ENCODE measurements around the gene SLC26A1.
"Not testable (repeated sequence)": the region's sequence is repeated elsewhere in the genome, so short reads cannot be mapped to it uniquely, and the experiment has no call there.

The SLC26A1 gene

DNA sequence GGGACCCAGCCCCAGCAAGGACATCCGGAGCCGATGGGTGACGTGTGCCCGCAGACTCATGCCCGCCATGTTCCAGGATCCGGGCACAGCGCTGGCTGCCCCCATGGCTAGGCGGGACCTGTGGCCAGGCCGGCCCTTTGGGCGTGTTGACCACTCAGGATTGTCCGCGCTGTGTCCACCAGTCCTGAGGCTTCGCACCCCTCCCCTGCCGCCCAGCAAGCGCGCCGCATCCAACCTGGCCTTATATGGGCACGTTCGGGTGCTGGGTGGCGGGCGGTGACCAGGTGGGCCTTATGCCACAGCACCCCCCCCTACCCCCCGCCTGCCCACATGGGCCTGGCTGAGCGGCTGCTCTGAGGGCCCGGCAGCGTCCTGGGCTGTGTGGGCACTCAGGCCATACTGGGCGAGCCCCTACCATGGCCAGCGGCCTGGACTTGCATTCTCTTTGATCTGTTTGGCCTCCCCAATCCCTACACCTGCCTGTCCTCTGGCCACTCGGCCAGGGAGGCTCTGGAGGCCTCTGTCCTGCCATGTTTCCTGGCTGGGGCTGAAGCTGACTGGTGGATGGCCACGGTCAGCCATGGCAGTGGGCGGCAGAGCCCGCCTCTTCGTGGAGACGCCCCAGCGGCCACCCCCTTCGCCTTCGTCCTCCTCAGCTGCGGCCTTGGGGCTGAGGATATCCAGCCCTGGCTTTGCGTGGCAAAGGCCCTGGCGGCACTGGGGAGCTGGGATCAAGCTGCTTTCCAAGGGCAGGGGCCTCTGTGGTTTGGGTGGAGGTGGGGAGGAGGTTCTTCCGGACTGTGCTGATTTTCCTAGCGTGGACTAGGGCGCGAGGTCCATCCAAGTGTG, 20.2 kb upstream of the SLC26A1 start:
- DNase-seq = no peak

DNA sequence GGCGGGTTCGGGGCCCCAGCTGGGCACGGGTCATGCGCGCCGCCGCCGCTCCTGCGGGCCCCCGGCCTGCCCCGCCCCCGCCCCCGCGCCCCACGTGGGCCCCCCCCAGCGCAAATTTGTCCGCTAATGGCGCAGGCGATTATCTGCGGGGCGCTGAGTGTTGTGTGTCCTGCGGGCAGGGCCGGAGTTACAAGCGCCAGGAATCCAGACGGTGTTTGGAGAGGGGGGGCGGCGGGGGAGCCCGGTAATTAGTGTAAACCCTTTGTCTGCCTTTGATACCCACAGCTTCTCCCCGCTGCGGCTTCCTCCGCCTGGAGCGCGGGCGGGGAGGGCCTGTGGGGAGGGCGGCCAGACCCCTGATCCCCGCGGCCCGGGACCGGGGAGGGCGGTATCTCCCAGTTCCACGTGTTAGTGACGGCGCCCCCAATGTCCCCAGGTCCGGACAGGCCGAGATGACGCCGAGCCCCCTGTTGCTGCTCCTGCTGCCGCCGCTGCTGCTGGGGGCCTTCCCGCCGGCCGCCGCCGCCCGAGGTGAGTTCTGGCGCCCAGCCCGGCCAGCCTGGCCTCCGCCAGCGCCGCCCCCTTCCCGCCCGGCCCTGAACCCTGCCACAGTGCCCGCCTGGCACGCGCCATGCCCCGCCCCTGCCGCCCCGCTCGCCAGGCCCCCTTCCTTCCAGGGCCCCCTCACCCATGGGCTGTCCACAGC, 19.0 kb upstream of the SLC26A1 start:
- peak; percentile 50 for DNase-seq

DNA sequence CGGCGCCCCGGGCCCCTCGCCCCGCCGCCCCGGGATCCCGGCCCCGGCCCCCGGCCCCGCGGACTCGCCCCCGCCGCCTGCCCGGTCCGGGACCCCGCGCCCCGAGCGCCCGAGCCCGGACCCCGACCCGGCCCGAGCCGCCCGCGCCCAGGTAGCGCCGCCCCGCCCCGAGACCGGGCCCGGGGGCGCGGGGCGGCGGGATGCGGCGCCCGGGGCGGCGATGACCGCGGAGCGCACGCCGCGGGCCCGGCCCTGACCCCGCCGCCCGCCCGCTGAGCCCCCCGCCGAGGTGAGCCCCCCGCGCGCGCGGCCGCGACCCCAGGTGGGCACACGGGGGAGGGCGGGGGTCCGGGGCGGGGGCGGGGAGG, 18.4 kb upstream of the SLC26A1 start:
- DNase-seq = no peak

DNA sequence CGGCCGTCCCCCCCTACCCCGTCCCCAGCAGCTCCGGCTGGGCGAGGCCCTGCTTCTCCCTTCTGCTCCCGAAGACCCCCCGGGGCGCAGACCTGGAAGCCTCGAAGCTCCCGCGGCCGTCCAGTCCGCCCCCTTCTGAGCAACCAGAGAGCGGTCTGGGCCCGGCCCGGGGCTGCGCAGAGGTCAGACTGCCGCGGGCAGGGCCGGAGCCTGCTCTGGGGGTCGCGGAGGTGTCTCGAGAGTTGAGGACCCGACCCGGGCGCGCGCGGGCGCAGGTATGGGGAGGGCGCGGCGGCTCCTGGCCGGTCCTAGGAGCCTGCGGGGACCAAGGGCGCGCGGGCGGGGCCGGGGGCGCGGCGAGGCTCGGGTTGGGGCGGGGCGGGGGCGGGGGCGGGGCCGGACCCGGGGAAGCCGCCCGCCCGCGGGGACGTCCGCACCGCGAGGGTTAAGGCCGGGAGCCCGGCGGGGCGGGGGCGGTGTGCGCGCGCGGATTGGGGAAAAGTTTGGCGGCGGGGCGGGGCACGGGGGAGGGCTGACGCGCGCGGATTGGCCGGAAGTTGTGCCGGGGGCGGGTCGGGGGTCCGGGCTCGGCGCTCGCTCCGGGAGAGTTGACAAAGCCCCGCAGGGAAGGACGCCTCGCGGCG, 17.9 kb upstream of the SLC26A1 start, which contains the start of gene FGFRL1:
FGFRL1 (plus strand) TSS at position 605 of the 644 bp plus-strand sequence. CDS start 860 bp downstream, outside the sequence.
- peak; percentile 72 for DNase-seq

DNA sequence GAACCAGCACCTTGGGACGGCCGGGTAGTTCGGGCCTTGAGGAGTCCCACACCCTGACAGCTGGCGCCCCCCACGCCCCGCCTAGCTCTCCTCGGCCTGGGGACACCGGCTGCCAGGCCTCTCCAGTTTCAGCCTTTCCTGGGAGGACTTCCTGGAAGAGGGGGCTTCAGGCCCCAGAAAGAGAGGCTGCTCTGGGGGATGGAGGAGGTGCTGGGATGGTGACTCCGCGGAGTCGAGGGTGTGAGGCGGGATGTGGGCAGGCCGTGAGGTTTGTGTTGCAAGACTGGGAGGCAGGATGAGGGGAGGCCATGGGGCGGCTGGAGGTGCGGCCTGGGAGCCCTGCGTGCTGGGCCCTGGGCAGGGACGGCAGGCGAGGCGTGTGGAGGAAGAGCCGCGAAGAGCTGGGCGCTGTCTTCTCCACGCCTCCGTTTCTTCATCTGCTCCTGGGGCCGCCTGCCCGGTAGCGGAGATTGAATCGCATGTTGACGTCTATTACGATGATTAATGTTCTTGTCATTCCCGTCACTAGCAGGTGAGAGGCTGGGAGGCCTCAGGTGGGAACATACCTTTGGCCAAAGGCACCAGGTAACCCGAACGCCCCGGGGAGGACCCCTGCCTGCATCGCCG, 17.3 kb upstream of the SLC26A1 start:
- peak; percentile 90 for DNase-seq

DNA sequence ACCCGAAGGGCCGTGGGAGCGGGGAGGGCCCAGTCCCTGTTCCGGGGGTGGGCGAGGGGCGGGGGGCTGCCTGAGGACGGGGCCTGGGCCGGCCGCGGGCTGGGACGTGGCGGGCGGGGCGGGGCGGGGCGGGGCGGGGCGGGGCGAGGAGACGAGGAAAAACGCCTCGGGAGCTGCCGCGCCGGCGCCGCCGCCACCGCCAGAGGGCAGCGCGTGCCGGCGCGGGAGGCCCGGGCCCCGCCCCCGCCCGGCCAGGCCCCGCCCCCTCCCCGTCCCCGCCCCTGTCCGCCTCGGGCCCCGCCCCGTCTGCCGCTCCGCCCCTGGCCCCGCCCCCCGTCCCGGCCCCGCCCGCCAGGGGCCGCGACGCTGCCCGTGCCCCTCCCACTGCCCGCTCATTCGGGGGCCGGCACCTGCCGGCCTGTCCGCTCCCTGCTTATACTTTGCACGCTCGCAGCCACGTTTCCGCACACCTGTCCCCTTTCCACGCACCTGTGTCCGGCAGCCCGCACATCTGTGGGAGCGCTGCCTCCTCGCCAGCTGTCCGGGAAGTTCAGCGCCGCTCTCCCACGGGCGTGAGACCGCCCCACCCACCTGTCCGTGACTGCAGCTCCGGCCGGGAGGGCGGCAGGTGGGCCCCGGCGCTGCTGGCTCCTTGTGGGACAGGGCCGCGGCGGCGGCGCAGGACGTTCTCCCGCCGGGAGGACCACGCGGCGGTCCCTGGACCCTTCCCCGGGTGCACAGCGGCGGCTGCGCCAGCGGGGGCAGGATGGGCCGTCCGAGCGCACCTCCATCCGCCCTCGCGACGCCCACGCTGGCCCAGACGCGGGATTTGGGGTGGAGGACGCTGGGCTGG, 16.6 kb upstream of the SLC26A1 start:
- DNase-seq = peak; percentile 26

DNA sequence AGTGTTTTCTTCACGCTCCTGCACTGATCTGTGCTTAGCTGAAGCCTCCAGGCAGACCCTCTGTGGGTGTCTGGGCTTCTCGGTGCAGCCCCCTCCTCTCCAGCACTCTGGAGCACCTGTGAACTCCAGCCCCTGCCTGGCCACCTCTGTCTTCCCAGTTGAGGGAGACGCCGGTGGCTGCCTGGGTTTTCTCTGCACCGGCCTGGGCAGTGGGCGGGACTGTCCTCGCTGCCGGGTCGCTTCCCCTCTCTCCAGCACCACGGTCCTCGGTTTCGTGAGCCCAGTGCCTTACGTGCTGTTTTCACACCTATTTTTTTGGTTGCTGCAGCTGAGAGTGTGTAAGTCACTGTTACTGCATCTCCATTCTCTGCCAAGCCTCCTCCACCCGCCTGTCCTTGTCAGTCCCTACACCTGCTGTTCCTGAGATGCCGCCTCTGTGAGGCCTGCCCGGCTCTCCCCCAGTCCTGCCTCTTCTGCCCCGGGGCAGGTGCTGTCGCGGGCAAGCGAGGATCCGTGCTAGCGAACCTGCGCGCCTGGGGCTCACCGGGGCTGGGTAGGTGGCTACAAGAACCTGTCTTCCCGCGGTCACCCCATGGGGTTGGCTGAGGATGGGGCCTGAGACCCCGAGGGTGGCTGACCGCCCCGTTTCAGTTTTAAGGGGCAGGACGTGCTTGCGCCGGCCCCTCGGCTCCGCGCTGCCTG, 15.8 kb upstream of the SLC26A1 start:
- peak; percentile 13 for DNase-seq

DNA sequence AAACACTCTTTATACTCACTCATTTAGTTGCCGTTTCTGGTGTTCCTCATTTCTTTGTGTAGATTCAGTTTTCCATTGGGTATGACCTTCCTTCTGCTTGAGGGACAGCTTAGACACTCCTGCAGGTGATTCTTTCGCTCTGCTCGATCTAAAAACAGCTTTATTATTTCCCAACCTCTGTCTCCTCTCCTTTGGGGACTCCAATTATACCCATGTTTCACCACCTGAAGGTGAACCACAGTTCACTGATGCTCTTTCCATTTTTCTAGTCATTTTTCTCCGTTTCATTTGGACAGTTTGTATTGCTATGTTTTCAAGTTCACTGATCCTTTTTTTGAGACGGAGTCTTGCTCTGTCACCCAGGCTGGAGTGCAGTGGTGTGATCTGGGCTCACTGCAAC, 13.7 kb upstream of the SLC26A1 start:
- no peak for DNase-seq

DNA sequence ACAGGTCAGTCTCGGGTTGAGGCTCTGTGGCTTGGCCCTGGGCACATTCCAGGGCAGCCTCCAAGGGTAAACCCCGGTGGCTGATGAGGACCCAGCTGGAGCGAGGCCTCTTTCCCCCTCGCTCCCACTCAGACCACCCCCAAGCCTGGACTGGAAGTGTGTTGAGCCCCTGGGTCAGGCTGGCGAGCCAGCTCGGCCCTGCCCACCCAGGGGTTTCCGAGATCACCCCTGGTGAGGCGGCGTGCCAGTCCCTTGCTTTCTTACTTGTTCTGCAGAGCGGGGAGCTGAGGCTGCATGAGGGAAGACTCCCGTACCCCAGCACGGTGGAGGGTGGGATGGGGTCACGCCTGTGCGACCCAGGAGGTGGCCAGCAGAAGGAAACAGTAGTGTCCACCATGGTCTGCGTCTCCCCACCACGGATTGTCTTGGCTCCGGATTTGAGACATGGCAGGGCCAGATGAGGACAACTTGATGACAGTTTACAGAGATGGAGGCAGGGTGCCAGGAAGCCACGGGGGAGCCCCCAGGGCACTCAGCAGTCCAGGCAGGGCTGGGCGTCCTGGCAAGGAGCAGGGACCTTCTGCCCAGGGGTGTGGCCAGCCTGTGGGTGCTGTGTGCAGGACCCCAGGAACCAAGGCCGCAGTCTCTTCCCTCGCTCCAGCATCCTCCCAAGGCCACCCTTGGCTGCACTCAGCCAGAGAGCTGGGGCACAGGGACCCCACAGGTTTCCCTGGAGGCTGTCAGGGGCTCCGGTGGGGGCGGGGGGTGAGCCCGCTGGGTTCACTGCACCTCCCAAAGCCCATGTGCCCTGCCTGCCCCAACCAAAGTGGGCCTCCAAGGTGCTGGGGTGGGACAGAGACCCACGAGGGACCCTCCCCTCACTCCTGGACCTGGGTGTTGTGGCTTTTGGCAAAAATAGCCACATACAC, 11.6 kb upstream of the SLC26A1 start:
- DNase-seq = no peak

DNA sequence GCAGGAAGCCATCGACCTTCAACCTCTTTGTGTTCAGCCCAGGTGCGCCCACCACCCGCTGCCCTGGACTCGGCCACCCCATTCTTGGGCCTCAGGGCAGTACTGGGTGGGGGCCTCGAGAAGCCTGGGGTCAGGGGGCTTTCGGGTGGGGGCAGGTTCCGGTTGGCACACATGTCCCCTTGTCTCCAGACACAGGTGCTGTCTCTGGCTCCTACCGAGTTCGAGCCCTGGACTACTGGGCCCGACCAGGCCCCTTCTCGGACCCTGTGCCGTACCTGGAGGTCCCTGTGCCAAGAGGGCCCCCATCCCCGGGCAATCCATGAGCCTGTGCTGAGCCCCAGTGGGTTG, 10.8 kb upstream of the SLC26A1 start:
- no peak for DNase-seq

DNA sequence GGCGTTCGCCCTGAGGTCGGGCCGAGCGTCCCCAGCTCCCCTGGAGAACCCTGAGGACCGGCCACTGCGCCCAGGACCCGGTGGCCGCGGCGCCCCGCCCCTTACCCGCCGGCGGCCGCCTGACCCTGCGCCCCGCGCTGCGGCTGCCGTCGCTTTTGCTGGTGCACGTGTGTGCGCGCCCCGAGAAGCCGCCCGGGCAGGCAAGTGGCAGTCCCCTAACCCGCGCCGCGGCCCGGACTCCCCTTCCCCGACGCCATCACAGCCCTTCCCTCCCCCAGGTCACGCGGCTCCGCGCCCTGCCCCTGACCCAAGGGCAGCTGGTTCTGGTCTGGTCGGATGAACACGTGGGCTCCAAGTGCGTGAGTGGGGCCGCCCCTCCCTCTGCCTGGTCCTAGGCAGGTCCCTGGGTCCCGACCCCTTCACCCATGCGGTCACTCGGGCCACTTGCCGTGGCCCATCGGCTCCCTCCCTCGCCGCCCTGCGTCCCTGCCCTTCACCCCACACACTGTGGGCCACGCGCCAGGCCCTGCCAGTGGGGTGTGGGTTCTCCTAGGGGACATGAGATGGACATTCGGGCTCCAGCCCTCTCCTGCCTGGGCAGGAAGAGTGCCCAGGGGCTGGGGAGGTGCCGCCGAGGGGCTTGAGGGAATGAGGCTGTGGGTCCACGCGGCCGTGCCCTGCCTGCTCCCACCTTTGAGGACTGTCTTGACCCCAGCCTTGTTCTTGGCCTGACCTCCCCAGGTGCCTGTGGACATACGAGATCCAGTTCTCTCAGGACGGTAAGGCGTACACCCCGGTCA, 10.3 kb upstream of the SLC26A1 start:
- DNase-seq = no peak

DNA sequence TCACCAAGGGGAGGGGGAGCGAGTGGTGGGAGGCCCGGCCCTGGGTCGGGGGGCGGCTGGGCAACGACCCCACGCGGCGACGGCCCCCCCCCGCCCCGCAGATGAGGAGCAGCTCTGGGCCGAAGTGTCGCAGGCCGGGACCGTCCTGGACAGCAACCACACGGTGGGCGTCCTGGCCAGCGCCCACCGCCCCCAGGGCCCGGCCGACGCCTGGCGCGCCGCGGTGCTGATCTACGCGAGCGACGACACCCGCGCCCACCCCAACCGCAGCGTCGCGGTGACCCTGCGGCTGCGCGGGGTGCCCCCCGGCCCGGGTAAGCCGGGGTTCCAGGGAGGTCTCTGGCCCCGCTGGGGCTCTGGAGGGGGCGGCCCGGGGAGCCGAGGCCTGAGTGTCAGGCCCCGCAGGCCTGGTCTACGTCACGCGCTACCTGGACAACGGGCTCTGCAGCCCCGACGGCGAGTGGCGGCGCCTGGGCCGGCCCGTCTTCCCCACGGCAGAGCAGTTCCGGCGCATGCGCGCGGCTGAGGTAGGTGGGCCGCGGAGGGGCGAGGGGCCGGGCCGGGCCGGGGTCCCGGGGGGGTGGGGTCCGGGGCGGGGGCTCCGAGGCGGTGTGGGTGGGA, 9.5 kb upstream of the SLC26A1 start:
- DNase-seq = no peak

DNA sequence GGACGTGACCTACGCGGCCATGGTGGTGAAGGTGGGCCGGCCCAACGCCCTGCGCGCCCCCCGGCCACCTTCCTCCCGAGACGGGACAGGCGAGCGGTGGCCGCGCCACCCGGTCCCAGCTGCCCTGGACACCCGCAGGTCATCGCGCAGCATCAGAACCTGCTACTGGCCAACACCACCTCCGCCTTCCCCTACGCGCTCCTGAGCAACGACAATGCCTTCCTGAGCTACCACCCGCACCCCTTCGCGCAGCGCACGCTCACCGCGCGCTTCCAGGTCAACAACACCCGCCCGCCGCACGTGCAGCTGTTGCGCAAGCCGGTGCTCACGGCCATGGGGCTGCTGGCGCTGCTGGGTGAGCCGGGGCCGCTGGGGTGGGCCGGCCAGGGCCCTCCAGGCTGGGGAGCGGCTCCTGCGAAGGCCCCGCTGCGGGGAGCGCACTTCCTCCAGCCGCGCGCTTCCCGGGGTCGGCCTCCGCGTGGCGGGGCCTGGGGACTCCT, 9.0 kb upstream of the SLC26A1 start:
- DNase-seq = no peak

DNA sequence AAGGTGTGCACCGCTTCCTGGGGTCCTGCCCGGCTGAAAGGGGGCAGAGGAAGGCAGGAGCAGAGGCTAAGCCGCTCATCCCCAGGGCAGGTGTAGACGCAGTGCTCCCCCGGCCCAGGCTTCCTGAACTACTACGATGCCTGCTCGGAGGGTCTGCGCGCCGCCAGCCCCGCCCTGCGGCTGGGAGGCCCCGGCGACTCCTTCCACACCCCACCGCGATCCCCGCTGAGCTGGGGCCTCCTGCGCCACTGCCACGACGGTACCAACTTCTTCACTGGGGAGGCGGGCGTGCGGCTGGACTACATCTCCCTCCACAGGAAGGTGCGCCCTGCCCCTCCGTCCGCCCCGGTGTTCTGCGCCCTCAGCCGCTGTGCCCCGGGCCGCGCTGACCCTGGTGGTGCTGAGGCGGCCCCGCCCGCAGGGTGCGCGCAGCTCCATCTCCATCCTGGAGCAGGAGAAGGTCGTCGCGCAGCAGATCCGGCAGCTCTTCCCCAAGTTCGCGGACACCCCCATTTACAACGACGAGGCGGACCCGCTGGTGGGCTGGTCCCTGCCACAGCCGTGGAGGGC, 8.4 kb upstream of the SLC26A1 start:
- DNase-seq = no peak

DNA sequence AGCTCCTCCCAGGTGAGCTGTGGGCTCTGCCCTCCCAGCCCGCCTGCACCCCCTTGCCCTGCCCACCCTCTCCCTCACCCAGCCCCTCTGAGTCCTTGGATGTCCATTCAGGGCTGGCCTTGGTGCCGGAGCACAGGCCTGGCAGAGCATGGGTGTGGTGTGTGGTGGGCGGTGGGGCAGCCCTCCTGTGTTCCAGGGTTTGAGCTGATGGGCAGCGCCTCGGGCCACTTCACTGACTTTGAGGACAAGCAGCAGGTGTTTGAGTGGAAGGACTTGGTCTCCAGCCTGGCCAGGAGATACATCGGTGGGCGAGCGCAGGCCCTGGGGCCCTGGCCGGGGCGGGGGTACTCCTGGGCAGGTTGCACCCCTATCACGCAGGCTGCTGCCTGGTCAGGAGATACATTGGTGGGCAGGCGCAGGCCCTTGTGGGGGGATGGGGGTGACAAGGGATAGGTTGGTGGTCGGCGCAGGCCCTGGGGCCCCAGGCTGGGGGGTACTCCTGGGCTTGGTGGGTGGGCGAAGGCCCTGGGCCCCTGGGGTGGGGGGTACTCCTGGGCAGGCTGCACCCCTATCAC, 7.6 kb upstream of the SLC26A1 start:
- DNase-seq = no peak

DNA sequence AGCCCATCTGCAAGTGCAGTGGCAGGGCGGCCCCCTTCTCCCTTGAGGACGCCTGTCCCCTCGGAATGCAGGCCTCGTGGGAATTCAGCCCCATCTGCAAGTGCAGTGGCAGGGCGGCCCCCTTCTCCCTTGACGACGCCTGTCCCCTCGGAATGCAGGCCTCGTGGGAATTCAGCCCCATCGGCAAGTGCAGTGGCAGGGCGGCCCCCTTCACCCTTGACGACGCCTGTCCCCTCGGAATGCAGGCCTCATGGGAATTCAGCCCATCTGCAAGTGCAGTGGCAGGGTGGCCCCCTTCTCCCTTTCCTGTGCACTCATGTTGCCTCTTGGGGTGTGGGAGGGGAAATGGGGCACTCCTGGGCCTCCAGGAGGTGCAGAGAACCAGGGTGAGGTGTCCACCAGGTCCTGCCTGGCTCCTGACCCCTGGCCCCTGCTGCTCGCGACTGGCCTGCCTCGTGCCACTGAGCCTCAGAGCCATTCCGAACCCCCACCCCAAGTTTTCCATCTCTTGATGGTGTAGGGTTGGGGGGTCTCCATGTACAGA, 6.8 kb upstream of the SLC26A1 start:
- DNase-seq = no peak

DNA sequence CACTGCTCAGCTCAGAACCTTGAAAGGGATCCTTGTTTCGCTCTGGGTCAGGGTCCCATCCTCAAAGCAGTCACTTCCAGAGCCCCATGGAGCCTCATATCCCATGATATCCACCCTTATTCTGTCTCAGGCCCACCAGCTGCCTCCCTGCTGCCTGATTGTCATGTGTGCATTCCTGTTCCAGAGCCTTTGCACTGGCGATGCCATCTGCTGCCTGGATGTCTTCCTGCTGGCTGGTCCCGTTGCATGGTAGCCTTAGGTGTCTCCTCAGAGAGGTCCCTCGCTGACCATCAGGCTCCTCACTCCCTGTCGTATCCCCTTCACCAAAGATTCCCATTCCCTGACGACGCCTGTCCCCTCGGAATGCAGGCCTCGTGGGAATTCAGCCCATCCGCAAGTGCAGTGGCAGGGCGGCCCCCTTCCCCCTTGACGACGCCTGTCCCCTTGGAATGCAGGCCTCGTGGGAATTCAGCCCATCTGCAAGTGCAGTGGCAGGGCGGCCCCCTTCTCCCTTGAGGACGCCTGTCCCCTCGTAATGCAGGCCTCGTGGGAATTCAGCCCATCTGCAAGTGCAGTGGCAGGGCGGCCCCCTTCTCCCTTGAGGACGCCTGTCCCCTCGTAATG, 6.1 kb upstream of the SLC26A1 start:
- not testable (repeated sequence) for DNase-seq

All from NCI-H226 (cell line).